Measurements from ENCODE around the gene CELF1. TPM values are rescaled to one million over a fixed set of nuclear protein-coding genes. Genes with fewer than 3 reads are reported as not detected.

Gene CELF1
- total and polyA plus RNA-seq, 10 of the 15 experiments (the other 5 are each of a cell fraction or from before 2014, with no cell fraction given): 35.3 to 128 (median 85.7) TPM

GRCh38 chr11:47583844-47584243 is 30.9 kb upstream of the CELF1 start:
- WGBS (ENCODE audit: insufficient coverage, insufficient replicate concordance, low lambda C conversion rate, missing lambda C conversion rate): over 99% methylated on average over 5 of the region's 5 CpGs
- DNase-seq (ENCODE audit: low read depth, low spot score) (no peak), FAIRE-seq (no peak), ATAC-seq (no peak)
- no peaks in the 10 kb centered on the region for H4K20me1 ChIP-seq (ENCODE audit: control insufficient read depth, insufficient read depth)
- SMC1A ChIA-PET (ENCODE audit: uncharacterized antibody, unreplicated experiment): no interaction called here
- H3K36me3 ChIP-seq (ENCODE audit: control insufficient read depth in 2 of 2, insufficient read depth in 2 of 2, low read length in 1 of 2): peaks cover 7 to 22% of the 10 kb centered on the region in 2 experiments
- no peak overlapping the region for H2AFZ ChIP-seq (ENCODE audit: control insufficient read depth, low read depth, low read length)
- TF ChIP-seq POLR2AphosphoS2 (IDR thresholded peaks at IDR 0.05; ENCODE audit: low read depth, low read length) (no peak), CHD4 (IDR thresholded peaks at IDR 0.05) (no peak), TCF3 (IDR thresholded peaks at IDR 0.05; ENCODE audit: borderline replicate concordance, insufficient read depth, low read depth, low read length) (no peak), ZNF622 (IDR thresholded peaks at IDR 0.05) (no peak), RELA (IDR thresholded peaks at IDR 0.05; ENCODE audit: borderline replicate concordance, partially characterized antibody) (no peak), TAF1 (IDR thresholded peaks at IDR 0.05; ENCODE audit: borderline replicate concordance, low read depth, low read length) (no peak), SREBF1 (IDR thresholded peaks at IDR 0.05; ENCODE audit: low read length) (no peak), YY1 (IDR thresholded peaks at IDR 0.05; ENCODE audit: low read depth, low read length) (no peak), RAD51 (IDR thresholded peaks at IDR 0.05) (no peak), NFYB (IDR thresholded peaks at IDR 0.05; ENCODE audit: insufficient read depth, low read depth, low read length) (no peak)
- no peak overlapping the region for H3K9ac ChIP-seq (ENCODE audit: control insufficient read depth, insufficient read depth, low read length)
- H3K27me3 ChIP-seq (replicated peaks in 1 of 2; ENCODE audit: control insufficient read depth in 2 of 2, insufficient read depth in 2 of 2, low read length in 1 of 2): no peaks in the 10 kb centered on the region
- H3K9me3 ChIP-seq (replicated peaks; ENCODE audit: control insufficient read depth, insufficient read depth, low read length): no peaks in the 10 kb centered on the region
- RAD21 ChIA-PET (ENCODE audit: unreplicated experiment): no interaction called here
- no peak overlapping the region for H3K27ac ChIP-seq (ENCODE audit: control insufficient read depth, insufficient read depth)
- H3K4me2 ChIP-seq (ENCODE audit: control insufficient read depth, insufficient read depth): no peak overlapping the region
- intact Hi-C loops (cut with micrococcal nuclease; ENCODE audit: unreplicated experiment) (no loop called here), in situ Hi-C loops (cut with MboI) (no loop called here)
- peaks cover 19% of the 10 kb centered on the region for H3K79me2 ChIP-seq (ENCODE audit: control insufficient read depth, insufficient read depth, low read length)
- no TSS peak for BruUV-seq (replicated peaks)
- POLR2A ChIA-PET: no interaction called here
- no peak overlapping the region for H3K4me3 ChIP-seq
- peaks cover 3% of the 10 kb centered on the region; the same call in 1 of the 2 replicates for H3K4me1 ChIP-seq (ENCODE audit: control insufficient read depth, insufficient read depth, low read length)
- CTCF ChIA-PET: no interaction called here
